Measurements from ENCODE around the gene NOSTRIN.
"Not testable (repeated sequence)": the region's sequence is repeated elsewhere in the genome, so short reads cannot be mapped to it uniquely, and the experiment has no call there.

Gene NOSTRIN

DNA sequence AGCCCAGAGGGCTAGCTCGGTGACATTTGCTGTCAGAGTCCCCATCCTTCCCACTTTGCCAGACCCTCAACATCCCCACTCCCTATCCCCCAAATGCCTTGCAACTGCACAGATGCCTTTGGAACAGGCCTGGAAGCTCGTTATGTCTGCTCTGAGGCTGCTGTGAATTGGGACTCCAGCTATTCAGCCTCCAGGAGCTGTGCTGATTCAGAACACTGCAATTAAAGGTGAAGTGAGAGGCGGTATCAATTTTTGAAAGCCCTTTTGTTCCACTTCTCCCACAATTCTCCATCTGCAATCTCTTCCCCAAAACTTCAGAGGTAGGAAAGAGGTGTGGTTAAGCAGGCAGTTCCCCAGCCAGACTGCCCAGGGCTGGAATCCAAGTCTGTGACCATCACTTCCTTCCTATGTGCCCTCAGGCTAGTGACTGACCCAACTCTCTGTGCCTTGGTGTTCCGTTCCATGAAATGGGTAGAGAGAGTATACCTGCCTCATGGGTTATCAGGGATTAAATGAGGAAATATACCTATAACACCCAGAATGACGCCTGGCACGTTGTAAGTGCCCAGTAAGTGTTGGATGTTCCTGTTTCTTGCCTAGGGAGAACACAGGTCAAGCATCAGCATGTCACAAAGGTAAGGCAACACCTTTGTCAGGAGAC is 17.5 kb downstream of the NOSTRIN start:
- DNase-seq = no peak

DNA sequence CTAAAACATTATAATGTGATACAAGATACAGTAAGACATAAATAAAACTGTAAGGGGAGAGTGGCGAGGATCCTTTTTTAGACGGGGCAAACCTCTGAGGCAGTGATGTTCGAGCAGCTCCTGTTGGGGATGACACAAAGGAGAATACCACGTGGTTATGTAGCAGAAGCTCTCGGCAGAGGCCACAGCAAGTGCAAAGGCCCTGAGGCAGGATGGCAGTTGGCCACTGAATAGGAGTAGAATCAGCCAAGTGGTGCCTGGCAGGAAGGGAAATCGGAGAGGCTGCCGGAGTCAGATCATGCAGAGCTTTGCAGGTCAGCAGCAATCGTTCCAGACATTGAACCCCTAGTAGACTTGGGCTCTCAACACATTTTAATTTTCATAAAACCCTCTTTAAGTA is 19.1 kb downstream of the NOSTRIN start:
- no peak for DNase-seq

DNA sequence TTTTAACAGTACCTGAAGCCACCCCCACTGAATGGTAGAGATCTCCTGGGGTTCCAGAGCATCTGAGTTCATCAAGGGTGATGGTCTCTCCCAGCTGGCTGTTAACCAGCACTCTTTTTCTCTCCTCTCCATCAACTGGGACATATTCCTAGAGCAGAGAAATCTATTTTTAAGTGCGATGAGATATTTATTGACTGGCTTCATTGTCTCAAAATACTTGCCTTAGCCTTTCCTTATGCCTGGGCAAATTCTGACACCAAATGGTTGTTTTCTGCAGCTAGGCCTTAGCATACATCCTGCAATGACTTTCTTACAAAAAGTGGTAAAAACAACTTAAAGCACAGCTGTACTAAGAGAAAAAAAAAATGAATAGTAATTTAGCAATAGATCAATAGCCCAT is 19.6 kb downstream of the NOSTRIN start:
- DNase-seq = no peak

DNA sequence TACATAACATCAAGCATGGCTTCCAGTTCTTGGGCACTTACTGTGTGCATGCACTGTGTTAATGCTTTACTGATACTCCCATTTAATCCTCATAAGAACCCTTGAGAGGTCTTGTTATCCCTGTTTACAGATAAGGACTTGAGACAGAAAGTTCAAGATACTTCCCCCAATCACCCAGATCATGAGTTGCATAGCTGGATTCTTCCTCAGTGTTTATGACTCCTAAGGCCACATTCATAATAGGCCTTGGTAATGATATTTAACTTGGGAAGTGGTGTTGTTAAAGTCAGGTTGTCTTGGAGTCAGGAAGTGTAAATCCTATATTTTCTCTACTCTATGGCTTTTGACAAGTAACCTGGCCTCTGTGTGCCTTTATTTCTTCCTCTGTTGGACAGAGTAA is 22.7 kb downstream of the NOSTRIN start:
- no peak for DNase-seq

DNA sequence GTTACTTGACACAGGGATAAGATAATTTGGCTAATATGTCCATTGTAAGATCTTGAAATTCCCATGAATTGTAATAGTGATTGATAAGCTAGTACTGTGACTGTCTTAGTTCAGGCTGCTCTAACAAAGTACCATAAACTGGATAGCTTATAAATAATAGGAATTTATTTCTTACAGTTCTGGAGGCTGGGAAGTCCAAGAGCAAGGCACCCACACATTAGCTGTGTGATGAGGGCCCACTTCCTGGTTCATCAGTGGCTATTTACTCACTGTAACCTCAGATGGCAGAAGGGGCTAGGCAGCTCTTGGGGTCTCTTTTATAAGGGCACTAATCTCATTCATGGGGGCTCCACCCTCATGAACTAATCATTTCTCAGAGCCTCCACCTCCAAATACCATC is 28.5 kb downstream of the NOSTRIN start:
- no peak for DNase-seq

DNA sequence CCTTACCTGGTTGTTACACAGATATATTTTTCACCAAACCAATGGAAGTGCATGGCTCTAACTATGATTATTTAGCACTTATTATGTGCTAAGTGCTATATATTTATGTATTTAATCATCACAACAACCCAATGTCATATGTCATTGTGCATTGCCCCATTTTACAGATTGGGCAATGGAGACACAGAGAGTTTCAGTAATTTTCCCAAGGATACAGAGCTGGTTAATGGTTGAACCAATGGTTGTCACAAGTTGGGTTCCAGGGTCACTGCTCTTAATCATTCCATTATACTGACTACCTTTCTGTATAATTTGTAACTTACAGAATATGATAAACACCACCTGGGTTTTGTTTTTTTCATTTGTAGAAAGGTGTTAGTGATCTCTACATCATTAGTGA is 29.2 kb downstream of the NOSTRIN start:
- DNase-seq = no peak

DNA sequence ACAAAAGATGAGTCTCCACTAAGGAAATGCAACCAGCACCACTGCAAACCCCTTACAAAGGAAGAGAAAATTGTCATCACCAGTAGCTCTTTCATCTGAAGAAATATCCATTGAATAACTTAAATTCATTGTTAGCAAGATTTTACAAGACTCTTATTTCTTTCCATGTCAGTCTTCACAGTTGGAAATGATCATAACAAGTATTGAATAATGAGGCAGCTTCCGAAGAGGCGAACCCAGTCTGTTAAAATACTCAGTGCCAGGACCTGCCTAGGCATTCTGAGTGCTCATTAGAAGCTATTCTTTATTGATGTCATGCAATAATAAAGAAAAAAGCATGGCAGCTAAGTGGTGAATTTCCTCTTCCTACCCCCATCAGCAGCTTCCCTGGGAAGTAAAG is 33.5 kb downstream of the NOSTRIN start:
- DNase-seq = no peak

DNA sequence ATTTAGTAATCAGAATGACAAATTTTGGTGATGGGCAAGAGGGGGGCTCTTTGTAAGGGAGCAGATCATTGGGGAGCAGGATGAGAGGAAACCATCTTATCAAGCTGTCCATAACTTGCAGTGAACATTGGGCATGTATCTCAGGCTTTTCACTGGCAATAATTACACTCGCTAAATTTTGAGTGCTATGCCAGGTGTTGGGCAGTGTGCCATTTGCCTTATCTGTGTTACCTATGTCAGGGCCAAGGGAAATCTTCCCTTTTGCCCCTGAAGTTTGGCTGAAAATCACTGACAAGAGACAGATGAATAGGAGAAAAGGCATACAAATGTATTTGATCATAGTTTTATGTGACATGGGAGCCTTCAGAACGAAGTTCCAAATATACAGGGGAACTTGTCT is 39.0 kb downstream of the NOSTRIN start:
- DNase-seq = no peak

DNA sequence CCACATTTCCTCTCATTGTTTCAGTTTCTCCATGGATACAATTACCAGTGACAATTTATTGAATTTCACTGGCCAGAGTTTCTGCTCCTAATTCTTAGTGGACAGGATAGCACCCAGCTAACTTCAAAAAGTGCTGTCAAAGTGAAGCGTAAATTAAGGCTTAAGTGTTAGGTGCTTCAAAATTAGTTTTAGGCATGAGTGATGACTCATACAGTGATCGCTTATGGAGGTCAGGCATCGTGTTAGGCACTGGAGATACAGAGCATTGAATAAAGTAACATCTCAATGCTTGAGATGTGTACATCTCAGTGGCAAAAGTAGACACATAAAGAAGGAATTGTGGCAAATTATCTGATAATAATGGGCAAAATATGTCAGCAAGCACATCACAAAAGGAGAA is 40.8 kb downstream of the NOSTRIN start:
- no peak for DNase-seq

DNA sequence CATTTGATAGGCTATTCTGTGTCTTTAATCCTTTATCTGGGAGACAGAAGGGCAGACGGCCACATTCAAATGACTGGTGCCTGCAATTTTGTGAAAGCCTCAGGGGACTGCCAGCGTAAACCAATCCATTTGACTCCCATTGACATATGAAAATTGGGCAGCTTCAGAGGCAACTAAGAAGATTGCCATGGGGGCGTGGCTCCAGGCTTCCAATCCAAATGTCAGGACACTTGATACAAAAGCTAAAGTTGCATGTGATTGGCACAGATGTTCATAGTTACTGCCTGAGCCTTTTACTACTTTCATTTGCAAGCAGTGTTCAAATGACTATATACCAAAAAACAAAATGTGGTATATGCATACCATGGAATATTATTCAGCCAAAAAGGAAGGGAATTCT is 45.8 kb downstream of the NOSTRIN start:
- DNase-seq = no peak

DNA sequence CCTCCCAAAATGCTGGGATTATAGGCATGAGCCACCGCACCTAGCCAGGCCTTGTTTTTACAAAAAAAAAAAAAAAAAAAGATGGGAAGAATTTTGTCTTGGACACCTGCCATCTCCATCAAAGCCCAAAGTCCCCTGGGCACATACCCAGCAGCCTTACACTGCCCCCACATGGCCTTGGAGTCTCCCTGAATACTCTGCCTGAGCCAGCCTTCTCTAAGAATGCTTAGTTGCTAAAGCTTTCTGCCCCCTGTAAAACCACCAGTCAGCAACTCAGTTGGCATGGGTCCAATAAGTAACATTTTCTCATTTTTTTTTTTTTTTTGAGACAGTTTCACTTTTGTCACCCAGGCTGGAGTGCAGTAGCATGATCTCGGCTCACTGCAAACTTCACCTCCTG is 47.2 kb downstream of the NOSTRIN start:
- no peak for DNase-seq

DNA sequence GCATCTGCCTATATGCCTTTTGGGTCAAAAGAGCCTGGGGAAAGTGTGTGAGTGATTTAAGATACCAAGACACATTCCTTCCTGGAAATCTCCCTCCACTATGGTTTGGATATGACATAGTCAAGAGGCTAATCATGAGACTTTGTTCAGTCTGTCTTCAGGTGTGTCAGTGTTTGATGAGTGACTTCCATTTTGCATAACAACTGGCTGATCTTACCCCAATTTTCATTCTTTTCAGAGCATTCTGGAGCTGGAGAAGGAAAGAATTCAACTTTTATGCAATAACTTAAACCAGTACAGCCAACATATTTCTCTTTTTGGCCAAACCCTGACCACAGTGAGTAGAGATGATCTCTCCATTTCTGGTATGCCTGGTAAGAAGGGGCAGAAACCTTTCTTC is 48.4 kb downstream of the NOSTRIN start:
- no peak for DNase-seq

DNA sequence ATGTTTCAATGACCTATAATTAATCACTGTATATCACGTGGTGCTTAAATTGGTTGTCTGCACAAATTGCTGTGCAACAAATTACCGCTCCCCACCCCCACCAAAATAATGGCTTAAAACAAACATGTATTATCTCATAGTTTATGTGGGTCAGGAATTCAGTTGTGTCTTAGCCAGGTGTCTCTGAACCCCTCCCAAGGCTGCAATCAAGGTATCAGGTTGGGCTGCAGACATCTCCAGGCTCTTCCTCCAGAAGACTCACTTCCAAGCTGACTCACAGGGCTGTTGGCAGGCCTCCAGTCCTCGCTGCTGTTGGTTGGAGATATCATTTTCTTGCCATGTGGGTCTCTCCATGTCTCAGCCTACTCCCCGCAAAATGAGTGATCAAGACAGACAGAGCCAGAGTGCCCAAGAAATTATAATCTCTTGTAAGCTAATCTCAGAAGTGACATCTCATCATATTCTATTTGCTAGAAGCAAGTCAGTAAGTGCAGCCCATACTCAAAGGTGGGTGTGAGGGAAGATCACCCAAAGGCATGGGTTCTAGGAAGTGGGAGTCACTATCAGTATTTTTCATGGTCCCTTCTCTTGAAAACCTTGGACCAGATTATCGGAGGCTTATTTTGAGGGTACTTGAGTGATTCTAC is 49.4 kb downstream of the NOSTRIN start:
- no peak for DNase-seq

DNA sequence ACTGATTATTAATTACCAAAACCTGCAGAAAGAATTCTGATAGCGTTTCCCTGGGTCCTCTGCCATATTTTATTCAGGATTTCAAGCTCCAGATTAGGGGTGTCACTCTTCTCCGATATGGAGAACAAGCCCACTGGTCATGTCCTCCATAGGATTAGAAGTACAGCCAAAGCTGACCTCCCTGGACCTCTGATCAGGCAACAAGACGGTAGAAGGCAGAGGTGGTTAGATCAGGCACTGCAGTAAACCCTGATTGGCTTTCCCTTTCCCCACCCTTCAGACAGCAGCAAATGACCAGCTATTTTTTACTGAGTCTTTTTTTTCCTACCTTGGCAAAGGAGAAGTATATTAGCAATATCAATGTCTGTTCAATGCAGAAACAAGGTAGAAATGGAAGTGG is 50.0 kb downstream of the NOSTRIN start:
- no peak for DNase-seq

DNA sequence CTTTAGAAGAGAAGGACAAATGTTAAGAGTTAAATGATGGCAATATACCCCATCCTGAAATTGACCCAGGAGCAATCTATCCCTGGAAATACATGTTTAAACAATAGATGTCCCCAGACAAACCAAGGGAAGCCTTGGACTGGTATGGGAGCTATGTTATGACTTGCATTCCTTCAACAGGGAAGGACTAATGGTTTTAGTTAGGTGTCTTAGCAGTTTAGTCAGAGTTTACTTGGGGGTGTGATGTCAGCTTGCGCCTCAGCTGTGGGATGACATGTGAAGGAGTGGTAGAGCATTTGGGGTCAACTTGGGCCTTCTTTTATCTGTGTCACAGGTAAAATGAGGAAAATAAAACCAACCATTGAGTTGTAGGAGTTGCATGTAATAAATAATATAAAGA is 51.0 kb downstream of the NOSTRIN start:
- no peak for DNase-seq

DNA sequence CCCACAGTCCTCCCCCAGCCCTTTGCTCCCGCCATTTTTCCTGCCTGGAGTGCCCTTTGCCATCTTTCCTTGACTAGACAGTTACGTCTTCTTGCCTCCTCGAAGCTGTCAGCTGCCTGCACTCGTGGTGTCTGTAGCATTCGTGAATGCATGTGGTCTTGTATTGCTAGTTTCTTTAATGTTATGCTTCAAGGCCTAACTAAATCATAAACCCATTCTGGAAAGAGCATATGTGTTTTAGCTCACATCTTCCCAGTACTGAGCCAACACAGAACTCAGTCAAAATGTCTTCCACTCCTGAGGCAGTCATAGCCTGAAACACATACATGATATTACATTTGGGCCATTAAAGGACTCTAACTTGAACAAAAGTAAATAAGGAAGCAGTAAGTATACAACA is 52.2 kb downstream of the NOSTRIN start:
- no peak for DNase-seq

DNA sequence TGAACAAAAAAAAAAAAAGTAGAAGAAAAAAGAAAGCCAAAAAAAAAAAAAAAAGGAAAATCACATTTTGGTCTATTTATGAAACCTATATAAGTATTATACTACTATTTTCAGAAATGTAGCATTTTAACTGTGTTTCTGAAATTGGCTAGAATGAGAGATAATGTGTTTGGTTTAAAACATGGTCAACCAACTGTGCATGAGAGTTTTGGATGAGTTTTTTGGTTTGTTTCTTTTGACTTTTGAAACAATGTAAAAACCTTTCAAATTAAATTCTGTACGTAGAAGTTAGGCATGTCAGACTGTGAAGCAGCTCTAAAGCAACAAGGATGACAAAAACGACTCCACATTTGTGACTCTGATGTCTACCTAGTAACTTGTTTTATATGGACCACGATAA is 53.2 kb downstream of the NOSTRIN start:
- no peak for DNase-seq

DNA sequence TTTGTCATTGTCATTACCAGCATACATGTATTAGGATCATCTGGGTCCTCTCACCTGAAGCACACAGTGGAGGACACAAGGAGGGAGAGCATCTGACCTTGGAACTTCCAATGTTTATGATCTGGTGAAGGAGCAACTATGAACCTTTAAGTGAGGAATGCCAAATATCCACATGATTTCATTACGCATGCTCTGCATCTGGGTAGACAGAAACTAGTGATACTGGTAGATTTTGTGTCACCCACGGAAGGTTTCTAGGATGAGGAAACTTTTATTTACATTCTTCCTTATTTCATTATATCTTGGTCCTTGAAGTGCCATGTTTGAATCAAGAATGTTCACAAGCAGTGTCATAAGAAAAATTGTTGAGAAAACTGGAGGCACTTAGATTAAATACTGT is 55.7 kb downstream of the NOSTRIN start:
- DNase-seq = no peak

DNA sequence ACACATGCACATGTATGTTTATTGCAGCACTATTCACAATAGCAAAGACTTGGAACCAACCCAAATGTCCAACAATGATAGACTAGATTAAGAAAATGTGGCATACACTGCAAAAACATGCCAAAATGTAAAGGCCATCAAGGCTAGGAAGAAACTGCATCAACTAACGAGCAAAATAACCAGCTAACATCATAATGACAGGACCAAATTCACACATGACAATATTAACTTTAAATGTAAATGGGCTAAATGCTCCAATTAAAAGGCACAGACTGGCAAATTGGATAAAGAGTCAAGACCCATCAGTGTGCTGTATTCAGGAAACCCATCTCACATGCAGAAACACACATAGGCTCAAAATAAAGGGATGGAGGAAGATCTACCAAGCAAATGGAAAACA is 64.7 kb downstream of the NOSTRIN start:
- DNase-seq = not testable (repeated sequence)

DNA sequence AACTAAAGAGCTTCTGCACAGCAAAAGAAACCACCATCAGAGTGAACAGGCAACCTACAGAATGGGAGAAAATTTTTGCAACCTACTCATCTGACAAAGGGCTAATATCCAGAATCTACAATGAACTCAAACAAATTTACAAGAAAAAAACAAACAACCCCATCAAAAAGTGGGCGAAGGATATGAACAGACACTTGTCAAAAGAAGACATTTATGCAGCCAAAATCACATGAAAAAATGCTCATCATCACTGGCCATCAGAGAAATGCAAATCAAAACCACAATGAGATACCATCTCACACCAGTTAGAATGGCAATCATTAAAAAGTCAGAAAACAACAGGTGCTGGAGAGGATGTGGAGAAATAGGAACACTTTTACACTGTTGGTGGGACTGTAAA is 67.9 kb downstream of the NOSTRIN start:
- DNase-seq = not testable (repeated sequence)

DNA sequence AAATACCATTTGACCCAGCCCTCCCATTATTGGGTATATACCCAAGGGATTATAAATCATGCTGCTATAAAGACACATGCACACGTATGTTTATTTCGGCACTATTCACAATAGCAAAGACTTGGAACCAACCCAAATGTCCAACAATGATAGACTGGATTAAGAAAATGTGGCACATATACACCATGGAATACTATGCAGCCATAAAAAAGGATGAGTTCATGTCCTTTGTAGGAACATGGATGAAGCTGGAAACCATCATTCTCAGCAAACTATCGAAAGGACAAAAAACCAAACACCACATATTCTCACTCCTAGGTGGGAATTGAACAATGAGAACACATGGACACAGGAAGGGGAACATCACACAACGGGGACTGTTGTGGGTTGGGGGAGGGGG is 68.4 kb downstream of the NOSTRIN start:
- not testable (repeated sequence) for DNase-seq

DNA sequence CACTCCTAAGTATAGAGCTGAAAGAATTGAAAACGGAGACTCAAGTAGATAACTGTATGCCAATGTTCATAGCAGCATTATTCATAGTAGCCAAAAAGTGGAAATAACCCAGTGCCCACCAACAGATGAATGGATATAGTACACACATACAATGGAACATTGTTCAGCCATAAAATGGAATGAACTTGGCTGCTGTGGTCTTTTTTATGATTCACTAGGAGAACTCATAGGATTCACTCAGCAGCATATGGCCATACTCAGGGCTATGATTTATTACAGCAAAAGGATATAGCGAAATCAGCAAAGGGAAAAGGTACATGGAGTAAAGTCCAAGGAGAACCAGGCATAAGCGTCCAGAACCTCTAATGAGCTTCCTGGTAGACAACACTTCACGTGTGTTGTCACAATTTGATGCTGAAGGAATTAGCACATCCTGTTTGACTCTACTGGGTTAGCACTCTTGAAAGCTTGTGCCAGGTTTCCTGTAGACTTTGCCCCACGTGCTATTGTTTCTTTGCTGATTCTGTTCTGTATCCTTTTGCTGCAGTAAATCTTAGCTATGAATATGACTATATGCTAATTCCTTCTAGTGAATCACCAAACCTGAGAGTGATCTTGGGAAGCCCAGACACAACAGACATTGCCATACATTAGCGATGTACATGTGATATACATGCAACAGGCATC is 72.1 kb downstream of the NOSTRIN start:
- no peak for DNase-seq

DNA sequence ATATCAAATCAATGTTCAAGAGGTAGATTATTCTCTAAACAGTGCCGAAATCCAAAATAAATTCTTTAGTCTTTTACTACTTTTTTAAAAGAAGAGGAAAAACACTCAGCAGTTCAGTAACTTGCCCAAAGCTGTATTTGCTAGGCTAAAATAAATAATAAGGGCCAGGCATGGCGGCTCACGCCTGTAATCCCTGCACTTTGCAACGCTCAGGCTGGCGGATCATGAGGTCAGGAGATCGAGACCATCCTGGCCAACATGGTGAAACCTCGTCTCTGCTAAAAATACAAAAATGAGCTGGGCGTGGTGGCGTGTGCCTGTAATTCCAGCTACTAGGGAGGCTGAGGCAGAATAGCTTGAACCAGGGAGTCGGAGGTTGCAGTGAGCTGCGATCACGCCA is 79.7 kb downstream of the NOSTRIN start:
- not testable (repeated sequence) for DNase-seq

DNA sequence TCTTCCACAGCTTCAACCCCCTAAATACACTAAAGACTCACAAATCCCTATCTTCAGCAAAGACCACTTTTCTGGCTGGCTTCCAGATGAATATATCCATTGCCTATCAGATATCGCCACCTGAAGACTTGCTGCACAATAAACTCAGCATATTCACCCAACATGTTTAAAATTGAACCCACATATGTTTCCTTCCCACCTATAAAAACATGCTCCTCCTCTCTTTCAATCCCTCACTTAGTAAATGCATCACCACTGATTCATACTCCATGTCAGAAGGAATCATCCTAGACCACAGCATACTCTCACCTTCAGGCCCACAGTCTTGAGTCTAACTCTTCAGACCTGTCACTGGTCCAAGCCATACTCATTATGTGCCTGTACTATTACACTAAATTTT is 82.5 kb downstream of the NOSTRIN start:
- no peak for DNase-seq

DNA sequence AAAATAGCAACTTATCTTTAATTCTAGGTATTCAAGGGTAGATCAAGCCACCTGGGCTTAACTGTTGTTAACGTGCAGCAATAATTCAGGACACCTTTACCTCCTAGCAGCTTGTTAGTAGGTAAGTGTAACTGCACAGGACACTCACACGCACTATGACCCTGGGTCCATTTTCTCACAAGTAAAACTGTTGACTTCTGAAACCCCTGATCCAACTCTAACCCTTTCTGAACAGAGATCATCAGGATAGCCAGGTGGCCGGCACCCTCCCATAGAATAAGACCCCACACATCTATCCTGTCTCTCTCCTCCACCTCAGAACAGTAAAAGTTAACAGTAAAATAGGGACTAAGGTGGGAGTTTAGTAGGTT is 87.2 kb downstream of the NOSTRIN start:
- no peak for DNase-seq
